Inflammatory macrophage (primary cell): Measurements from ENCODE around the gene GREB1.

ENCODE experiments used
- DNase-seq, 2 donors: peaks; one replicate each; pipeline ENCODE4 v3.0.0-alpha.2; 2020 to 2022

GREB1 gene

DNA sequence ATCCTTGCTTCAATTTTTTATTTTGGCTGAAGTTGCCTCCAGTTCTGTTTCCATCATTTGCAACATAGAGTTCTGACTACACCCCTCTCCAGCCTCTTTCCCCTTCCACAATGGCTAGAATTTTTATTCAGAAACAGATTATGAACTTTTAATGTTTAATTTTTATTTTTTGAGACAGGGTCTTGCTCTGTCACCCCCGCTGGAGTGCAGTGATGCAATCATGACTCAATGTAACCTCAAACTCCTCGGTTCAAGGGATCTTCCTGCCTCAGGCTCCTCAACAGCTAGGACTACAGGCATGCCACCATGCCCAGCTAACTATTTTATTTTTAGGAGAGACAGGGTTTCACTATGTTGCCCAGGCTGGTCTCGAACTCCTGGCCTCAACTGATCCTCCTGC, 133.3 kb downstream of the GREB1 start:
- no peak for DNase-seq

DNA sequence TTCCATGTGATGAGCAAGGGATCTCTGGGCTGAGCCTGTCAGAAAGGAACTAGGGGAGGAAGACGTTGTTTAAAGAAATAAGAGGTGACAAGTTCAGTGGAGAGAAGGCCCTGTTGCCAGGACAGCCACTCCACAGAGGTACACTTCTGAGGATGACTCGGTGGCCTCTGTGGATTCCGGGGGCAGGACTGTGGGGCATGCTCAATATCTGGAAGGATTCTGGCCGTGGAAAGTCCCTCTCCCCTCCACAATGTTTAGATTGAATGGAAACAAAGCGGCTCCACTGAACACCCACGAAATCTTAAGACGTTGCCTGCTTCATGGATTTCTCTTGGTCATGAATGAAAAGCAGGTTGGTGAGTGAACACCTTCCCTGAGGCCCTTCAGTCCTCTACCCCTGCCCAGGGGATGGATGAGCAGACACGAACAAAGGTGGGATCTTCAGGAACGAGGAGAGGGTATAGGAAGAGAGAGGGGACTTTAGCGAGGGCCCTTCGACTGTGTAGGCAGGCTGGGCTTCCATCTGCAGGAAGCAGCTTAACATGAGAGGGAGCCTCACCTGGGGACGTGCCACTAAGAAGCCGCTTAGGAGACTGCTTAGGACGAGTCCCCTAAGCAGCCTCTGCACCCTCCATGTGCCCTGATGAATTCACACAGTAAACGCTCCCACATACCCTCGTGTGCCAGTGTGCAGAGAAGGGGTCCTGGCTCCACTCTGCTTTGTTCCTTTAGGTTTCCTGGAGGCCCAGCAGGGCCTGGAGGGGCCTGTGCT, 134.2 kb downstream of the GREB1 start:
- DNase-seq: no peak

- peak; percentile 25 to 54 for DNase-seq
Observed at GRCh38 chr2:11669454-11670291, 135.8 kb downstream of the GREB1 start, which contains the start of gene NTSR2. NTSR2 (minus strand) TSS chr2:11670195; CDS start chr2:11670129, 66 bp downstream.

- no peak for DNase-seq
Observed at GRCh38 chr2:11672407-11672806, 138.6 kb downstream of the GREB1 start.

GRCh38 chr2:11674983-11675382, 141.1 kb downstream of the GREB1 start:
- no peak for DNase-seq

- no peak for DNase-seq
Observed at GRCh38 chr2:11675423-11676112, 141.7 kb downstream of the GREB1 start.

GRCh38 chr2:11676640-11677039, 142.8 kb downstream of the GREB1 start:
- no peak for DNase-seq

DNA sequence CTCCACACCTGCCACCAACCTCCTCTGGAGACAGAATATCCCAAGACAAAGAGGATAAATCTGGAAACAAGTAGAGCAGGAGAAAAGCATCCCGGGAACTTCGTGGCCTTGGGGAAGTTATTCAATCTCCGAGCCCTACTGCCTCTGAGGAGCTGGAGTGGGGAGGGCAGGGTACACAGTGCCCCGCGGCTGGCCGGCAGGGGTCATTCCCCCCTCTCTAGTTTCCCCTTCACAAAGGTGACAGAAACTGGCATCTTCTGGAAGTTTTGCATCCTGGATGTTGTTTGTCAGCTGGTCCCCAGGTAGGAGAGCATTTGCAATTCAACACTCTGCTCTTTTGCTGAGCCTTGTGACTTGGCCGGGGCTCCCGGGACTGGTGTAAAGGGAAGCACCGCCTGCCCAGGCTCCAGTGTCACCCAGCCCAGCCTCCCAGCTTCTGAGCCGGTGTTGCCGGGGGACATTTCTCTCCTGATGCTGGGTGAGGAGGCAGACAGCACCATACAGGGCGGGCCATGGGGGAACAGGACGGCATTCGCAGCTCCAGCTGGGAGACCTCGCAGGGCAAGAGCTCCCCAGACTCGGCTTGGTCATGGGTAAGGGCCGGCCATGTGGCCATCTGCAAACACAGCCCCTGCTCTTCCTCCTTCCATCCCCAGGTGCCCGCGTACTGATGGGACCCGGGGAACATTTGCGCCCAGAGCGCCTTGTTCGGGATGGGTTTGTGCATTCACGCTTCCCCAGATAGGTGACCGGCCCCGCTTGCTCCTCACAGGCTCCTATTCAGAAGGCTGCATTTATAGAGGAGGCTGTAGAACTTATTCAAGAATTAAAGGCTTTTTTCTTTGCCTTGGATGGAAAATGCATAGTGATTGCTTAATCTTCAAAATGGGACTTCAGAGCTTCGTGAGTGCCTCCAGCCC, 143.6 kb downstream of the GREB1 start:
- DNase-seq: no peak

DNA sequence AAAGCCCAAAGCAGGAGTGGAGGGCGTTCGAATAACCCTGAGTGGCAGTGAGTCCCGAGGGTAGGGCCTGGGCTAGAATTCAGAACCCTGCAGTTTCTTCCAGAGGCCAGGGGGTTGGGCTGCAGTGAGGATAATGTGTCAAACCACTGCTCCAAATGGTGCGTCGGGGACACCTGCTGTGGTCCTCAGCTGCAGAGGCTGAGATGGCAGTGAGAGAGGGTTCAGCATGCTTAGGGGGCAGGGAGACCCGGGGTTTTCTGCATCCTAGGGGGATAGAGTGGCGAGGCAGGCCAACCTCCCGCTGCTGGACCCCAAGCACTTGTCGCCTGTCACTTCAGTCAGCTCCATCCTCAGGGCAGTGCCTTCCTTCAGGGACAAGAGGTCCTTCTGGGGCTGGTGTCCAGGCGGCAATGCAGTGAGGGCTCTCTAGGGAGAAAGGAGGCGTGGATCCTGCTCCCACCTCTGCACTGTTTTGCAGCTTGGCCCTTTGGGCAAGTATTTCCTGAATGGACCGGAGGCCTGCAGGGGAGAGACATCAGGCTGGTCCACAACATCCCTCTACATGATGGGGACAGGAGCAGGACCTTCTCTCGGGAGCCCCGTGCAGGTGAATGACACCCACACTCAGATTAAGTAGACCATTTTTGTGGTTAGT, 144.6 kb downstream of the GREB1 start:
- DNase-seq: no peak

DNA sequence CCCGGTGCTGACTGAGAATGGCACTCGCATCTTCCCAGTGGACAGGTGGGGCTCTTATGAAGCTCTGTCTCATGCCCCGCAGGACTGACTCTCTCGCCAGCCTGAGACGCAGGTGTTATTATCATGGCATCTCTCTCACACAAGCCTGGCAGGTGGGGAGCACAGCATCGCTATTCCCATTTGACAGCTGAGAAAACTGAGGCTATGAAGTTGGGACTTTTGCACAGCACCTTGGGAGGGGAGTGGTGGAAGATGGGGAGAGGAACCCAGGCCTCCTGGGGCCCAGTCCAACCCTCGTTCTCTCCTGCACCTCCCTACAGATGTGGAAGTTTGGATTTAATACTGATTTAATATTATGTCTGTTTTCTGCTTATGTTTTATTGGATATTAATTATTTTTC, 145.2 kb downstream of the GREB1 start:
- no peak for DNase-seq

DNA sequence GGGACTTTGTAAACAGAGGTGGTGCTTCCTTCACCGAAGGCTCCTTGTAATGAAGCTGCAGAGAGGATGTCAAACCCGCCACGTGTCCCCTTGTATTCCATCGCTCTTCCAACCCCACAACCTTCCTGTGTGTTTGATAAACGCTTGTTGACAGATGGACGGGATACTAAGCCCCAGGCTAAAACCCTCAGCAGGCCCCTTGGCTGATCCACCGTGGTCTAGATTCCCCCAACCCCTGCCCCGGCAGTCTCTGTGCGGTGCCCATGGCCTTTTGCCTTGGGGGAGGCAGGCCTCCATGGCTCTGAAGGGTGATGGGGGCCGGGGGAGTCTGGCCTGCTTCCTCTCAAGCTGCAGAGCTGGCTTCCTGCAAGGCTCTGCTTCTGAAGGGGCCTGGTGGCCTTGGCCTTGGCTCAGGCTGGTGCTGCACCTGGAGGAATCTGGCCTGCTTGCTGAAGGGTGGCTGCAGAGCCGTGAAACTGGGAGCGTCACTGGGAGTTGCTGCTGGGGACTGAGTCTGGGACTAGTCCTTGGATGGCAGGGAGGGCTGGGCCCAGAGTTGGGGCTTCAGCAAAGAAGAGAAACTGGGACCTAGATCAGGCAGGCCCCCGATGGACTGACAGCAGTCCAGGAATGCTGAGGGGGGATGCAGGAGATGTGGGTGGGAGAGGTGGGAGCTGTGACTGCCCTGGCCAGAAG, 145.8 kb downstream of the GREB1 start:
- DNase-seq: no peak

DNA sequence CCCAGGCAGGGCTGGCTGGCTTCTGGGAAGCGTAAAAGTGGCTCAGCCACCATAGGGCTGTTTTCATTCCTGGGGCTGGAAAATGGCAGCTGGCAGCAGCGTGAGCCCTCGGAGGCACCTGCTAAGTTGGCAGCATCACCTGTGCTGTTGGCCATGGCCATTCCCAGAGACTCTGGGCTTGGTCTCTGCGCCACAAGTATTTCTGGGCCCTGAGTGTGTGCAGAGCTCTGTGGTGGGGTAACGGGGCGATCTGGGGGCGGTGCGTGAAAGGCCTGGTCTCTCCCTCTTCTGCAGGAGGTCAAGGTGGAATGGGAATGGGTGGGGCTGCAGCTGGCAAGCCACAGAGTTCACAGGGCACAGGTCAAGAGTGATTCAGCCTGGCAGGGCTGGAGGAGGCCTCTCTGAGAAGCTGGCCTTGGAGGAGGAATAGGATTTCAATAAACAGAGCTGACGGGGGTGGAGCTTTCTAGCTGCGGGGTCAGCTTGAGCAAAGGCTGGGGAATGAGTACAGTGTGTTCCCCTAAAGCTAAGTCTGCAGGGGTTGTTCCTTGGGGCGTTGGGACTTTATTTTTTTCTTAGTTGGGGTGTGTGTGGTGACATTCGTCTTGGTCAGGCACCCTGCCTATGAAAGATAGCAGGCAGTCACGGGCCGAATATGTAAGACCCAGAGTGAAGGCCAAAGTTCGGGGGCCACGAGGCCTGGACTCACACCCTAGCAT, 146.5 kb downstream of the GREB1 start:
- DNase-seq: no peak

DNA sequence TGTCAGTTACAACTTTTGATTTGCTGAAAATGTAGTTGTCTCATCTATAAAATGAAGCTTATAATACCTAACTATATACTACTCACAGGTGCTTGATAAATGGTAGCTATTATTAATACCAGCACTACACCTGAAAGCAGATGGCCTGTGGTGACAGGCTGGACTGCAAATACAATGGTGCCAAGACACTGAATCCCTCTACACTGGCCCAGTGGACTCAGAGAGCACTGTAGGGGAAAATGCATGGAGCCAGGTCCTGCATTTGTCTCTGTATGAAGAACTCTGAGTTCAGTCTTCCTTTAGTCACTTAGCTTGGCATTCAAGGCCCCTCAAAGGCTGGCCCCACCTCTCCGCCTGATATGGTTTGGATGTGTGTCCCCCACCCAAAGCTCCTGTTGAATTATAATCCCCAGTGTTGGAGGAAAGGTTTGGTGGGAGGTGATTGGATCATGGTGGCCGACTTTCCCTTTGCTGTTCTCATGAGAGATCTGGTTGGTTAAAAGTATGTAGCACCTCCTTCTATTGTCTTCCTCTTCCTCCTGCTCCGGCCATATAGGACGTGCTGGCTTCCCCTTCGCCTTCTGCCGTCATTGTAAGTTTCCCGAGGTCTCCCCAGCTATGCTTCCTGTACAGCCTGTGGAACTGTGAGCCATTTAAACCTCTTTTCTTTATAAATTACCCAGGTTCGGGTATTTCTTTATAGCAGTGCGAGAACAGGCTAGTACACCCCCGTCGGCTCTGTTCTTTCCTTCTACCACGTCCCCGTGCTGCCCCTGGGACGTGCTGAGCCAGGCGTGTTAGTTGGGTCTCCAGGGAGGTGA, 147.3 kb downstream of the GREB1 start:
- no peak for DNase-seq

- DNase-seq: no peak
Observed at GRCh38 chr2:11681722-11682589, 148.1 kb downstream of the GREB1 start.

DNA sequence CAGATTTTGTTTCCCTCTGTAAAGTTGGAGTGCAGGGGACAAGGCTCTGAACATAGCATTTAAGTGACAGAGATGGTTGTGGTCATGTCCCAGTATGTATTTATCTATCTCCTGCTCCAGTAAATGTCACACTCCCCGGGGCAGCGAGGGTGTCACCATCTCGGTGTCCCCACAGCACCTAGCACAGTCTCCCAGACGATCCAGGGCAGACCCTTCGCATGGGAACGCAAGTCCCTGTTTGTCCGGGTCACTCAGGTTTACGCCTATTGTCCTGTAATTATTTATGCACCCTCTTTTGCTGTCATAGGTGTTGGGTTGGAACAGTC, 148.7 kb downstream of the GREB1 start:
- DNase-seq: no peak

DNA sequence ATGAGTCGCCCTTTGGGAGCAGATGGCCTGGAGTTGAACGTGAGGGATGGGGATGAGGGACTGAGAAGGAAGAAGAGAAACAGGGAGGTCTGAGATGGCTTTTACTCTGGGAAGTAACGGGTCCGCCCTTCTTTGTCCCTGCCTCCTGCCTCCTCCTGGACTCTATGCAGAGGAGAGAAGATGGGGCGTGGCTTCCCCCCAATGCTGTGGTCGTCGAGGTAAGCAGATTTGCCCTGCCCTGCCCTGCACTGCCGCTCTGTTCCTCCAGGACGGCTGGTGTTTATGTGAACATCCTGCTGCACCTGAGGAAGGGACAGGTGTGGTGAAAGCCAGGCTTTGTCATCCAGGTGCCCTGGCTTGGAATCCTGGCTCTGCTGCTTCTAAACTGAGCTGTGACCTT, 149.6 kb downstream of the GREB1 start:
- no peak for DNase-seq

GRCh38 chr2:11683966-11684365, 150.1 kb downstream of the GREB1 start:
- DNase-seq: no peak

DNA sequence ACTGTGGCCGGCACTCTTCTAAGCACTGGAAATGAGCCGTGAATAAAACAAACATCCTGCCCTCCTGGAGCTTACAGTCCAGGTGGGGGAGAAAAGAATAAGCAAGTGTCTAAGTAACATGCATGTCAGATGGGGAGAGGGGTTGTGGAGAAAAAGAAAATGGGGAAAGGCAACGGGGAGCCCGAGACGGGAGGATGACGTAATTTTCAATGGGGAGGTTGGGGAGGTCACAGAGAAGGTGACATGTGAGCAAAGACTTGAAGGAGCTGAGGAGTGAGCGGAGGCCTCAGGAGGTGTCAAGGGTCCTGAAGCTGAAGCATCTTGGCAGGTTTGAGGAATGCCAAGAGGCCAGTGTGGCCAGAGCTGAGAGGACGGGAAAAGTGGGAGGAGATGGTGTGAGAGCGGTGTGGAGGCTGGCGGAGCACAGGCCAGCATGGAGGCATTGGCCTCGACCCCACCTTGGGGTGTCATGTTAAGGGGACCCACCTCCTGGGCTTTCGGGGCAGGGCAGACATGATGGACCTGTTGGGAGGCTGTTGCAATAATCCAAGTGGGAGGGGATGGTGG, 151.1 kb downstream of the GREB1 start:
- DNase-seq: no peak
